BE2C (cell line): ENCODE data around the gene STUB1.

ENCODE experiments used
- DNase-seq: peaks from one replicate; pipeline ENCODE4 v3.0.0-alpha.2; 2020
- H3K27me3 ChIP-seq: fragments of 250-450 bp; sonication (Bioruptor Pico); 2 replicates; pipeline ENCODE4 v1.5.1; 2020; ENCODE audit warnings: mild to moderate bottlenecking
- H3K36me3 ChIP-seq: fragments of 250-450 bp; sonication (Bioruptor Pico); 2 replicates; pipeline ENCODE4 v1.5.1; 2020; ENCODE audit warnings: mild to moderate bottlenecking
- H3K4me1 ChIP-seq: fragments of 250-450 bp; sonication (Bioruptor Pico); 2 replicates; pipeline ENCODE4 v1.5.1; 2020
- H3K4me3 ChIP-seq: 2 replicates; pipeline ENCODE4 v1.5.1; 2011; ENCODE audit warnings: low read depth, low read length
- H3K9me3 ChIP-seq: fragments of 250-450 bp; sonication (Bioruptor Pico); 2 replicates; pipeline ENCODE4 v1.5.1; 2020
- CTCF ChIP-seq: IDR thresholded peaks from 2 replicates; pipeline ENCODE4 v1.5.1; 2012; ENCODE audit warnings: mild to moderate bottlenecking, low read depth, low read length

Gene STUB1

GRCh38 chr16:706189-707061 lies 26.2 kb downstream of the STUB1 start:
- H3K4me1 ChIP-seq: peaks cover 26% of the 10 kb centered on the region
- peaks cover 9% of the 10 kb centered on the region for H3K36me3 ChIP-seq
- H3K4me3 ChIP-seq: peak overlapping the region; percentile 51
- no peak for DNase-seq
- no peak for TF ChIP-seq CTCF
- no peaks in the 10 kb centered on the region for H3K9me3 ChIP-seq
- no peaks in the 10 kb centered on the region for H3K27me3 ChIP-seq

- no peak for DNase-seq
- TF ChIP-seq CTCF: no peak
- Histone ChIP-seq H3K4me3 (no peak overlapping the region), H3K36me3 (peaks cover 9% of the 10 kb centered on the region), H3K27me3 (no peaks in the 10 kb centered on the region), H3K4me1 (peaks cover 28% of the 10 kb centered on the region), H3K9me3 (no peaks in the 10 kb centered on the region)
Observed at GRCh38 chr16:707062-707538, 26.9 kb downstream of the STUB1 start.

GRCh38 chr16:708019-708418 lies 27.8 kb downstream of the STUB1 start:
- Histone ChIP-seq H3K27me3 (no peaks in the 10 kb centered on the region), H3K36me3 (0 out of 2 replicates have a peak, but pooled peaks cover 3% of the 10 kb centered on the region), H3K4me3 (no peak overlapping the region), H3K4me1 (peaks cover 28% of the 10 kb centered on the region), H3K9me3 (no peaks in the 10 kb centered on the region)
- DNase-seq: no peak
- no peak for TF ChIP-seq CTCF

- Histone ChIP-seq H3K4me1 (peaks cover 28% of the 10 kb centered on the region), H3K27me3 (no peaks in the 10 kb centered on the region), H3K9me3 (no peaks in the 10 kb centered on the region), H3K36me3 (0 out of 2 replicates have a peak, but pooled peaks cover under 1% of the 10 kb centered on the region), H3K4me3 (no peak overlapping the region)
- TF ChIP-seq CTCF: no peak
- DNase-seq: no peak
Observed at GRCh38 chr16:708959-709358, 28.7 kb downstream of the STUB1 start.

- no peaks in the 10 kb centered on the region for H3K9me3 ChIP-seq
- H3K27me3 ChIP-seq: no peaks in the 10 kb centered on the region
- H3K4me3 ChIP-seq: peak overlapping the region; percentile 44
- no peak; the same call in 1 of the 2 replicates for TF ChIP-seq CTCF
- peaks cover 30% of the 10 kb centered on the region for H3K4me1 ChIP-seq
- no peaks in the 10 kb centered on the region for H3K36me3 ChIP-seq
- DNase-seq: peak; percentile 95
Observed at GRCh38 chr16:709566-710499, 29.6 kb downstream of the STUB1 start.
